Measurements from ENCODE around the gene EGFL7.

GRCh38 chr9:136620441-136621018 lies 42.2 kb upstream of the EGFL7 start:
- TF ChIP-seq CTCF (IDR thresholded peaks at IDR 0.05) (no peak), ZFX (IDR thresholded peaks at IDR 0.05; ENCODE audit: borderline replicate concordance) (no peak)

Measured in 22Rv1 (cell line).